HFFc6 (cell line): ENCODE data around the gene ZNF445. TPM values are rescaled to one million over a fixed set of nuclear protein-coding genes. Genes with fewer than 3 reads are reported as not detected.
"Not testable (repeated sequence)": the region's sequence is repeated elsewhere in the genome, so short reads cannot be mapped to it uniquely, and the experiment has no call there.

ENCODE experiments used
- DNase-seq: peaks from one replicate; pipeline ENCODE4 v3.0.0-alpha.2; 2018
- H3K27ac Mint-ChIP-seq: 2 replicates; pipeline ENCODE4 v1.8.0; 2020; ENCODE audit warnings: mild to moderate bottlenecking, mixed read lengths
- H3K27me3 Mint-ChIP-seq: 2 replicates; pipeline ENCODE4 v1.8.0; 2021; ENCODE audit warnings: mild to moderate bottlenecking, moderate library complexity, mixed read lengths; ENCODE audit not compliant: insufficient read depth
- H3K36me3 Mint-ChIP-seq: 2 replicates; pipeline ENCODE4 v1.8.0; 2021; ENCODE audit warnings: low read depth, mixed read lengths
- H3K4me1 Mint-ChIP-seq: 2 replicates; pipeline ENCODE4 v1.8.0; 2020; ENCODE audit warnings: low read depth, mixed read lengths
- H3K4me3 Mint-ChIP-seq: 2 replicates; pipeline ENCODE4 v1.8.0; 2020; ENCODE audit warnings: mild to moderate bottlenecking, moderate library complexity, mixed read lengths
- H3K9me3 Mint-ChIP-seq: 2 replicates; pipeline ENCODE4 v1.8.0; 2020; ENCODE audit warnings: mild to moderate bottlenecking, mixed read lengths
- total RNA-seq, 6 experiments: library from RNA; stranded (reverse); fragmentation: NEBNext Ultra II Directional; extraction: Animal tissue kit (Norgen Biotek cat#: 25700); gene quantifications; 2 replicates in 1 of 6; 3 replicates in 5 of 6; pipeline ENCODE4 v1.2.3, GENCODE V29; 2021
- TF ChIP-seq, protein P1 (sequence below): fragments of 200-600 bp; sonication (generic); IDR thresholded peaks from 2 replicates; pipeline ENCODE4 v1.5.0; 2021; ENCODE audit warnings: antibody characterized with exemption, mild to moderate bottlenecking

ZNF445 gene
- total RNA-seq, 6 experiments from 2014 or later, result 11.5 to 13.0 (median 12.5) TPM

DNA sequence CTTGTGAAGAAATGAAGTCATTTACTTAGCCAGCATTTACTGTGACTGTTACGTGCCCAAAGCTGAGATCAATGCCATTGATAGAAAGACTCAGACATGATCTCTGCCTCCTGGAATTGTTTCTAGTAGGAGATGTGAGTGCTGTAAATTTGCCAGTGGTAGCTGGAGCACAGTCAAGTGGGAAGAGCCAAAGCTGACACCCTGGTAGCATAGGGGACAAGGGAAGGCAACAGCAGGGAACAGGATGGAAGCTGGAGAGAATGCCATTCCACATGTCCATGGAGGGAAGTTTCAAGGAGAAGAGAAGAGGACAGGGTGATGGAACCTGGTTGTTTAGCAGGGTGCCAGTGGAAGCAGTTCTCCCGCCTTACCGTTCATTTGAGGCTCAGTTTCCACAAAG, 74.9 kb downstream of the ZNF445 start:
- Mint-ChIP-seq H3K4me1 (no peaks in the 10 kb centered on the region), H3K9me3 (no peaks in the 10 kb centered on the region), H3K27me3 (no peaks in the 10 kb centered on the region; the same call in 1 of the 2 replicates), H3K27ac (no peak overlapping the region), H3K36me3 (peaks cover 2% of the 10 kb centered on the region; the same call in 1 of the 2 replicates), H3K4me3 (no peak overlapping the region)
- DNase-seq, result no peak
- TF ChIP-seq, protein P1, sequence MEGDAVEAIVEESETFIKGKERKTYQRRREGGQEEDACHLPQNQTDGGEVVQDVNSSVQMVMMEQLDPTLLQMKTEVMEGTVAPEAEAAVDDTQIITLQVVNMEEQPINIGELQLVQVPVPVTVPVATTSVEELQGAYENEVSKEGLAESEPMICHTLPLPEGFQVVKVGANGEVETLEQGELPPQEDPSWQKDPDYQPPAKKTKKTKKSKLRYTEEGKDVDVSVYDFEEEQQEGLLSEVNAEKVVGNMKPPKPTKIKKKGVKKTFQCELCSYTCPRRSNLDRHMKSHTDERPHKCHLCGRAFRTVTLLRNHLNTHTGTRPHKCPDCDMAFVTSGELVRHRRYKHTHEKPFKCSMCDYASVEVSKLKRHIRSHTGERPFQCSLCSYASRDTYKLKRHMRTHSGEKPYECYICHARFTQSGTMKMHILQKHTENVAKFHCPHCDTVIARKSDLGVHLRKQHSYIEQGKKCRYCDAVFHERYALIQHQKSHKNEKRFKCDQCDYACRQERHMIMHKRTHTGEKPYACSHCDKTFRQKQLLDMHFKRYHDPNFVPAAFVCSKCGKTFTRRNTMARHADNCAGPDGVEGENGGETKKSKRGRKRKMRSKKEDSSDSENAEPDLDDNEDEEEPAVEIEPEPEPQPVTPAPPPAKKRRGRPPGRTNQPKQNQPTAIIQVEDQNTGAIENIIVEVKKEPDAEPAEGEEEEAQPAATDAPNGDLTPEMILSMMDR, result no peak

DNA sequence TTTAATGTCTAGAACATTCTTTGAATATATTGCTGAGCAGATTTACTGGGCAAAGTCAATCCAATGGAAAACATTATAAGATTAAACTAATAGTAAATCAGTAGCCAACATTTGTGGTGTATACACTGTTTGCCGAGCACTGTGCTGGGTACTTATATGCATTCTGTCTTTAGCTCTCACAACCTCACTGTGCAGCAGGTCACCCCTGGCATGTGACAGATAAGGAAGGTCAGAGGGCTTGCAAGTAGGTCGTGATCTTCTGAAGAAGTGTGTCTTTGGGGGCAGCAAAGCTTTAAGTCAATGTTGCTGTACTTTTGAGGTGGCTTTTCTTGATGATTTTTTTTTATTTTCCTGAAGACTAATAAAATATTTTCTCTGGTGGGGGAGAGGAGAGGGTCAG, 76.7 kb downstream of the ZNF445 start:
- Mint-ChIP-seq H3K27me3 (no peaks in the 10 kb centered on the region; the same call in 1 of the 2 replicates), H3K27ac (no peak overlapping the region), H3K4me3 (no peak overlapping the region), H3K4me1 (no peaks in the 10 kb centered on the region), H3K36me3 (peaks cover 6% of the 10 kb centered on the region; the same call in 1 of the 2 replicates), H3K9me3 (no peaks in the 10 kb centered on the region)
- DNase-seq, result no peak
- TF ChIP-seq, protein P1, result no peak

DNA sequence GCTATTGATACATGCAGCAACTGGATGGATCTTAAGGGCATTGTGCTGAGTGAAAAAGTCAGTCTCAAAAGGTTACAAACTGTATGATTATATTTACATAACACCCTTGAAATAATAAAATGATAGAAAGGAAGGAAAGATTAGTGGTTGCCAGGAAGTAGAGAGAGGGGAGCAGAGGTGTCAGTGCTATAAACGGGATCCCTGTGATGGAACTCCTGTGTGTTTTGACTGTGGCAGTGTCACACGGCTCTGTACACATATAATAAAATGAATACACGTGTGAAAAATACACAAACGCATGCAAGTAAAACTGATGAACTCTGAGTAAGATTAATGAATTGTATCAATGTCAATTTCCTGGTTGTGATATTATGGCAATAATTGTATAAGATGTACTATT, 78.6 kb downstream of the ZNF445 start:
- Mint-ChIP-seq H3K36me3 (peaks cover 6% of the 10 kb centered on the region; the same call in 1 of the 2 replicates), H3K9me3 (no peaks in the 10 kb centered on the region), H3K4me3 (no peak overlapping the region), H3K4me1 (no peaks in the 10 kb centered on the region), H3K27ac (no peak overlapping the region), H3K27me3 (no peaks in the 10 kb centered on the region; the same call in 1 of the 2 replicates)
- TF ChIP-seq, protein P1, result no peak
- no peak for DNase-seq

DNA sequence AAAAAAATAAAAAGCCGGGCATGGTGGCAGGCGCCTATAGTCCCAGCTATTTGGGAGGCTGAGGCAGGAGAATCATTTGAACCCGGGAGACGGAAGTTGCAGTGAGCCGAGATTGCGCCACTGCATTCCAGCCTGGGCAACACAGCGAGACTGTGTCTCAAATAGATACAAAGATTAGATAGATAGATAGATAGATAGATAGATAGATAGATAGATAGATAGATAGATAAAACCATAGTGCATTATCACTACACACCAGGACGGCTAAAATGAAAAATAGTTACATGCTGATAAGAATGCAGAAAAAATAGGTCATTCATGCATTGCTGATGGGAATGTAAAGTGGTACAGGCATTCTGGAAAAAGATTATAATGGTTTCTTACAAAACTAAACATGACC, 79.2 kb downstream of the ZNF445 start:
- H3K27ac Mint-ChIP-seq, H3K27me3 Mint-ChIP-seq, H3K4me3 Mint-ChIP-seq, H3K36me3 Mint-ChIP-seq, H3K4me1 Mint-ChIP-seq, H3K9me3 Mint-ChIP-seq, DNase-seq: not testable (repeated sequence)

DNA sequence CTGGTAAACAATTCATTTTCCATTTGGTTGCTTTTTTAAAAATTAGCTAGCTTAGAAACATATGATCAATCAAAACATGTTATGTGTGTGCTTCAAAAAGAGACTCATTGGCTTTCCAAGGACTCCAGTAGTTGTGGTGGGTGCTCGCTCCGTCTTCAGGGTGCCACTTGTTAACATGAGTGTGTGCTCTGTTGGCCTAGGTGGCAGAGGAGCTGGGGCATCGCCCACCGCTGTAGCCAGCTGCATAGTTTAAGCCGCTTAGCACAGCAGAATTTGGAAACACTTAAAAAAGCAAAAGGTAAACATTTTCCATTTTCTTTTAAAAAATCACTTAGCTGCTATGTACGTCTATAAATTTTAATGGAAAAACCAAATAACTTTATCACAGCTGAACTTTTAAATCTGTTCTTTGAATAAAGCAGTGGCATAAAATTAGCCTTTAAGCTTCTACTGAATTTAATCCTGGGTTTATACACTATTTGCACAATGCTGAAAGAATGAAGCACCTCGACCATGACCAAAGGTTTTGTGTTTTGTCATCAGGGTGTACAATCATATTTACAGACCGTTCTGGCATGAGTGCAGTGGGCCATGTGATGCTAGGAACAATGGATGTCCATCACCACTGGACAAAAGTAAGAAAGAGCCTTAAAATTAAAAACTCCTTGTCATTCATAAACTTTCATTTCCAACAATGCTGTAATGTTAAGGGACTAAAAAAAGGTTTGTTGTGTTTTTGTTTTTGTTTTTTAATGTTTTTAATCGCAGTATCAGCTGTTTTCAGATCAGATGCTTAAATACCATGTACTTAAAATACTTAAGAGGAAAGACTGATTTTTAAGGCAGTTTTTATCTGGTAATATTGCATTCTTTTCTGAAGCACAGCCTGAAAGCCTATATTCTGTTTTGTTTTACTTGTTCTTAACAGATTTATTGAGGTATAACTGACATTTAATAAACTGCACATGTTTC, 81.0 kb downstream of the ZNF445 start:
- H3K4me1 Mint-ChIP-seq, result no peaks in the 10 kb centered on the region
- TF ChIP-seq, protein P1, result no peak
- H3K9me3 Mint-ChIP-seq, result no peaks in the 10 kb centered on the region
- no peak overlapping the region for H3K27ac Mint-ChIP-seq
- no peak for DNase-seq
- no peak overlapping the region for H3K4me3 Mint-ChIP-seq
- H3K27me3 Mint-ChIP-seq, result no peaks in the 10 kb centered on the region; the same call in 1 of the 2 replicates
- H3K36me3 Mint-ChIP-seq, result peaks cover 10% of the 10 kb centered on the region

DNA sequence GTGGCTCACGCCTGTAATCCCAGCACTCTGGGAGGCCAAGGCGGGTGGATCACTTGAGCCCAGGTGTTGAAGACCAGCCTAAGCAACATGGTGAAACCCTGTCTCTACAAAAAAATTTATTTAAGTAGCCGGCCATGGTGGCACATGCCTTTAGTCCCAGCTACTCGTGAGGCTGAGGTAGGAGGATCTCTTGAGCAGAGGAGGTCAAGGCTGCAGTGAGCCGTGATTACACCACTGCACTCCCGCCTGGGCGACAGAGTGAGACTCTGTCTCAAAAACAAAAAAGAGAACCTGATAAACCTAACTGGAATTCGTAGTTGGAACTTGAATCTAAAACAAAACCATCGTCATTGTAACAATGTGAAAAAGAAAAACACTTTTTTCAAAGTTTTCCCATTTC, 81.8 kb downstream of the ZNF445 start:
- no peak for DNase-seq
- no peaks in the 10 kb centered on the region for H3K9me3 Mint-ChIP-seq
- H3K4me3 Mint-ChIP-seq, result no peak overlapping the region
- H3K27ac Mint-ChIP-seq, result no peak overlapping the region
- TF ChIP-seq, protein P1, result no peak
- no peaks in the 10 kb centered on the region; the same call in 1 of the 2 replicates for H3K27me3 Mint-ChIP-seq
- no peaks in the 10 kb centered on the region for H3K4me1 Mint-ChIP-seq
- H3K36me3 Mint-ChIP-seq, result peaks cover 10% of the 10 kb centered on the region
